Measurements from ENCODE around the gene NCR2. TPM values are rescaled to one million over a fixed set of nuclear protein-coding genes. Genes with fewer than 3 reads are reported as not detected.

Gene NCR2
- total RNA-seq, 1 experiment from 2014 or later = not detected

DNA sequence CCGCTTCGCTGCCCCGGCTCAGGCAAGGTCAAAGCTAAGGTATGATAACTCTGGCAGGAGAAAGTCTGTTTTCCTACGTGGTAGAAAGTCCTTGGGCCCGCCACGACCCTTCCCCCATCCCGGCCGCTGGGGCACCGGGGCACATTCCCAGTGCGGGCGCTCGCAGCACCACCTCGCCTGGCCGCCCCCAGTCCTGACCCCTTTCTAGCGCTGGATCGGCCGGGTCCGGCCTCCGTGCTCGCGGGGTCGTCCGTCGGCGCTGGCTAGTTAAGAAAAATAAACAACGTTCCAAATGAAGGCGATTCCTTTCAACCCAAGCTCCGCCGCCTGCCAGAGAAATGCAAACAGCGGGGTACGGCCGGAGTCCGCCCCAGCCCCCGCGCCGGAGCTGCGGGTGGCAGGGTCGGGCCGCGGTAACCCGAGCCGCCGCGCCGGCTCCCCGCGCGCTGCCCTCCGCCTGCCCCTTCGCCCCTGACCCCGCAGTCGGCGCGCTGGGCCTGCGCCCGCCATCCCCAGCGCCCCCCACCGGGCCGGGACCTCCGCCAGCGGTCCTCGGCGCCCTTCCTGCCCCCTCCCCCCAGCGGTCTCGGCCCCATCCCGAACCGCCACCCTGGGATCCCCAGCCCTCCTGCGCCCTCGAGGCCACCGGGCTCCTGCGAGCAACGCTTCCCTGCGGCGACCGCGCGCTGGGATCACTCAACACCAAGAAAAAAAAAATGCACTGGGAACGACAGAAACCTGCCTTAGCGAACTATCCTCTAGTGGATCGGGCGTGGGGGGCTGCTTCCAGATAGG is 37.6 kb downstream of the NCR2 start:
- no TSS peak for BruUV-seq (replicated peaks)
- CTCF ChIA-PET = no interaction called here
- peaks cover 29% of the 10 kb centered on the region for H3K27me3 ChIP-seq (ENCODE audit: control insufficient read depth, insufficient read depth, low read length)
- no peak overlapping the region for H3K27ac ChIP-seq (ENCODE audit: low read length)
- DNase-seq (ENCODE audit: low read depth, low spot score) (no peak), ATAC-seq (no peak)
- H3K4me3 ChIP-seq (ENCODE audit: low read depth in 2 of 2, low read length in 2 of 2) = peak overlapping the region; percentile 30 to 36
- H3K9me3 ChIP-seq (ENCODE audit: control insufficient read depth, insufficient read depth, low read depth, low read length) = no peaks in the 10 kb centered on the region
- 0 out of 2 replicates have a peak, but pooled peaks cover 5% of the 10 kb centered on the region for H3K4me1 ChIP-seq (ENCODE audit: control insufficient read depth, insufficient read depth, low read length)
- intact Hi-C loops (cut with micrococcal nuclease; ENCODE audit: unreplicated experiment) = no loop called here
- TF ChIP-seq POLR2AphosphoS5 (IDR thresholded peaks at IDR 0.05; ENCODE audit: low read depth, low read length) (no peak), TCF7L2 (IDR thresholded peaks at IDR 0.05; ENCODE audit: low read depth, low read length) (no peak), REST (IDR thresholded peaks at IDR 0.05; ENCODE audit: insufficient read depth in 1 of 2, low read depth in 2 of 2, low read length in 1 of 2) (no peak), CTCF (IDR thresholded peaks at IDR 0.05) (no peak), SIN3A (IDR thresholded peaks at IDR 0.05; ENCODE audit: borderline replicate concordance, insufficient read depth, low read depth, low read length) (no peak)
- in situ Hi-C loops (cut with HindIII; ENCODE audit: low pct_unique_long_range_greater_than_20kb, low sequenced_read_pairs) = no loop called here
- POLR2A ChIA-PET = no interaction called here
- H3K36me3 ChIP-seq (ENCODE audit: control insufficient read depth, insufficient read depth, low read length) = no peaks in the 10 kb centered on the region

DNA sequence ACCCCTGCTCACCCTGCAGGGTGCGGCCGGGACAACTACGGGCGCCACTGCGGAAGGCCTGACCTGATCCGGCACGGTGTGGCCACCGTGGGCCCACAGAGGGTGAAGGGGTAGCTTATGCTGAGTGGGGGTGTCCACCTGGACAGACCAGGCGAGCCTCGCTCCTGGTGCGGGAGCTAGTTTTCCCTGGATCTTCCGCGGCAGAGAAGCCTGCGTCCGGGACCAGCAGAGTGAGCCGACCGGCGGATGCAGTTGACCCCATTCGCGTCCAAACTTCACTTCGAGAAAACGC is 38.2 kb downstream of the NCR2 start:
- Histone ChIP-seq H3K9me3 (ENCODE audit: control insufficient read depth, insufficient read depth, low read depth, low read length) (no peaks in the 10 kb centered on the region), H3K4me1 (ENCODE audit: control insufficient read depth, insufficient read depth, low read length) (0 out of 2 replicates have a peak, but pooled peaks cover 5% of the 10 kb centered on the region), H3K27ac (ENCODE audit: low read length) (no peak overlapping the region), H3K4me3 (ENCODE audit: low read depth in 2 of 2, low read length in 2 of 2) (no peak overlapping the region), H3K27me3 (ENCODE audit: control insufficient read depth, insufficient read depth, low read length) (peaks cover 29% of the 10 kb centered on the region), H3K36me3 (ENCODE audit: control insufficient read depth, insufficient read depth, low read length) (no peaks in the 10 kb centered on the region)
- no peak for DNase-seq (ENCODE audit: low read depth, low spot score)
- no peak for TF ChIP-seq REST (IDR thresholded peaks at IDR 0.05; ENCODE audit: insufficient read depth in 1 of 2, low read depth in 2 of 2, low read length in 1 of 2)
- no peak for TF ChIP-seq CTCF (IDR thresholded peaks at IDR 0.05)
- no peak for TF ChIP-seq SIN3A (IDR thresholded peaks at IDR 0.05; ENCODE audit: borderline replicate concordance, insufficient read depth, low read depth, low read length)
- POLR2A ChIA-PET = no interaction called here
- intact Hi-C loops (cut with micrococcal nuclease; ENCODE audit: unreplicated experiment) (no loop called here), in situ Hi-C loops (cut with HindIII; ENCODE audit: low pct_unique_long_range_greater_than_20kb, low sequenced_read_pairs) (no loop called here)
- no peak for ATAC-seq
- CTCF ChIA-PET = no interaction called here
- no TSS peak for BruUV-seq (replicated peaks)

Measured in Panc1 (cell line).